Stimulated activated CD4-positive, alpha-beta T cell treated with anti-CD3 and anti-CD28 coated beads, Interleukin-2, amount 100 ng/mL, for 4 hours (primary cell): ENCODE results near the gene FFAR1.

ENCODE experiments used
- DNase-seq: peaks from one replicate; pipeline ENCODE4 v3.0.0-alpha.2; 2020; ENCODE audit warnings: low read depth

FFAR1 gene

DNA sequence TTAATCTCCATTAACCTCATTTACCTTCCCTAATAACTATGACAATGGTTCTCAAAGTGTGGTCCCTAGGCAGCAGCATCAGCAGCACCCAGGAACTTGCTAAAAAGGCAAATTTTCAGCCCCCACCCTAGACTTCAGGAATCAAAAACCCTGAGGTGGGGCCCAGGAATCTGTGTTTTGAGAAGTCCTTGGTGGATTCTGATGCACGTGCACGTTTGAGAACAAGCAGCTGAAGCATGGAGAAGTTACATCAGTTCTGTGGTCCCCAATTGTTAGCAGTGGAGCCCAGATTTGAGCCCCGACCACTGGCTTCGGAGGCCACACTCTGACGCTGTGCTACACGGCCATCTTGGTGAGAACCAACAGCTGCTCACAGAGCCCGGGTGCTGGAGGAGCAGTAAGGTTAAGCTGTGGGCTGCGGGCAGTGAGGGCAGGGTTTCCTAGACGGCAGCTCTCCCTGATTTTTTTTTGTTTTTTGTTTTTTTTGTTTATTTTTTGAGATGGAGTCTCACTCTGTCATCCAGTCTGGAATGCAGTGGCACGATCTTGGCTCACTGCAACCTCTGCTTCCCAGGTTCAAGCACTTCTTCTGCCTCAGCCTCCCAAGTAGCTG is 32.7 kb upstream of the FFAR1 start:
- no peak for DNase-seq

GRCh38 chr19:35315883-35316282 is 31.8 kb upstream of the FFAR1 start:
- no peak for DNase-seq

DNA sequence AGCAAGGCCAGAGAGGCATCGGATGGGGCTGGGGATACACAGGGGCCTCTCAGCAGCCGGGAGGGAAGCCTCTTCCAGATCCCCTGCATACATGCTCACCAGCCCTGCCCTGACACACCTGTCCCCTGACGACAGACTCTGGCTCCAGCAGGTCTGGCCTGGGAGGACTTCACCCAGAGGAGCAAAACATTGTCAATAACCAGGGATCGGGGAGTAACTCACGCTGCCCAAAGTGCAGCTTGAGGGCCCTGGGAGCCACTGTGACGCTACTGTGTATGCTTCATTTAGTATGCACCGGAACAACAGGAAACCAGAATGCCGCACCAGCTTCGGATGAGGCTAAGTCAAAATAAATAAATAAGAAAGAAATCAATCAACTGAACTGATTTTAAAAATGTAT is 31.1 kb upstream of the FFAR1 start:
- DNase-seq = no peak

GRCh38 chr19:35317464-35318043 is 30.1 kb upstream of the FFAR1 start:
- DNase-seq = no peak

- DNase-seq = no peak
These were observed 28.8 kb upstream of the FFAR1 start for GRCh38 chr19:35318679-35319448.

DNA sequence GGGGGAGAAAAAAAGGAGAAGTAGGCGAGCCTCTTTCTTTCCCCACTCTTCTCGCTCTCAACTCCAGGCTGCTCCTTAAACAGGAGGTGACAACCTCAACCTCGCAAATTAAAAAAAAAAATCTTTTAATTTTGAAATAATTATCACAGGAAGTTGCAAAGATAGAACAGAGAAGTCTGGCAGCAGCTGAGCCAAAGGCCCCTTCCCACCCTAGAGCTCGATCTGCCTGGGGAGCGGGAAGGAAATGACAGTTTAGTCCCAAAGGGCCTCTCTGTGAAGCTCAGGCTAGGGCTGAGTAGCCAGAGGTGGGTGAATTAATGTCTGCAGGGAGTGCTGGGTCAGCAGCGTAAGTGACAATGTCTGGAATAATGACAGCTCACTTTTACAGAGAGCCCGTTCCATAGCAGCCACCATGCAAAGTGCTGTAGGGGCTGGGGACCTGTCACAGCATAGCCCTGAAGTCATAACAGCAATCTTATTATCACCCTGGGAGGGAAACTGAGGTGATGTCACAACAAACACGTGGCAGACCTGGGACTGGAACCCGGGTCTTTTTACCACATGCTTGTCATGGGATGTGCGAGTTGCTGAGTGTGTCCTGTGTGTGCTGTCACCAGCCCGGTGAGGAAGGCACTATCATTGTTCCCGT is 27.5 kb upstream of the FFAR1 start:
- DNase-seq = no peak

DNA sequence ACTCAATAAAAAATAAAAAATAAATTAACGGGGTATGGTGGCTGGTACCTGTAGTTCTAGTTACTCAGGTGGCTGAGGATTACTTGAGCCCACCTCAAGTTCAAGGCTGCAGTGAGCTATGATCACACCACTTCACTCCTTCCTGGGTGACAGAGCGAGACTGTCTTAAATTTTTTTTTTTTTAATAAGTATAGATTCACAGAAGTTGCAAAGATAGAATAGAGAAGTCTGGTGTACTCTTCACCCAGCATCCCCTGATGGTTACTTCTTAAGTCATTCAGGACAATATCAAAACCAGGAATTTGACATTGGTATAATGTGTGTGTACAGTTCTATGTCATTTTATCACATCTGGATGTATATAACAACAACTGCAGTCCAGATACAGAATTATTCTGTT is 26.4 kb upstream of the FFAR1 start:
- no peak for DNase-seq

DNA sequence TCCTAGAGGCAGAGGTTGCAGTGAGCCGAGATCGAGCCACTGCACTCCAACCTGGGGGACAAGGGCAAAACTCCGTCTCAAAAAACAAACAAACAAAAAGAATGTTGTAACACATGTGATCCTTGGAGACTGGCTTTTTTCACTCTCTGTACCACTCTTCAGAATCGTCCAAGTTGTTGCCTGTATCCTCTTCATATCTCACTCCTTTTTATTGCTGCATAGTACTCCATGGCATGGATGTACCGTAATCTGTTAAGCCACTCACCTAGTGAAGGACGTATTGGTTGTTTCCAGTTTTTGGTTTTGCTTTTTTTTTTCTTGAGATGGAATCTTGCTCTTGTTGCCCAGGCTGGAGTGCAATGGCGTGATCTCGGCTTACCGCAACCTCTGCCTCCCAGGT is 25.7 kb upstream of the FFAR1 start:
- no peak for DNase-seq

GRCh38 chr19:35327642-35328041 is 20.1 kb upstream of the FFAR1 start:
- DNase-seq = no peak

GRCh38 chr19:35328851-35329285 is 18.8 kb upstream of the FFAR1 start, which contains the start of gene CD22:
Gene CD22 (plus strand): TSS chr19:35329187. CDS start chr19:35332041, 2,854 bp downstream.
- no peak for DNase-seq

DNA sequence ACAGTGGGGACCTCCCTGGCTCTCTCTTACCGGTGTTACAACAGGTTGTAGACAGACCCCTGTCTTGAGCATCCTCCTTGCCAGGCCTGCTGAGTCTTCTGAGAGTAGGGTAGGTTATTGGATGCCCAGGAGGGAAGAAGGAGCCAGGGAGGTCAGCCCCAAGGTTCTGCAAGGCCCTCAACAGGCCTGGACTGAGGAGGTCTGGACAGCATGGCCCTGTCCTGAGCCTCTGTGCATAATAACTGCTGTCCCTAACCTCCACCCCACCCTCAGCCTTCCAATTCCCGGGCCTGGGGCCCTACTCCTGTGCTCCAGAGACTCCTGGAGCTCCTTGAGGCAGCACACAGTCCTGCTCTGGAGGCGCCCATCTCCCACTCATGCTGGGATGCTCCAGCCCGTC is 18.4 kb upstream of the FFAR1 start:
- no peak for DNase-seq

- no peak for DNase-seq
These were observed 17.2 kb upstream of the FFAR1 start for GRCh38 chr19:35330475-35330874.

- no peak for DNase-seq
These were observed 16.0 kb upstream of the FFAR1 start for GRCh38 chr19:35331551-35332214.

DNA sequence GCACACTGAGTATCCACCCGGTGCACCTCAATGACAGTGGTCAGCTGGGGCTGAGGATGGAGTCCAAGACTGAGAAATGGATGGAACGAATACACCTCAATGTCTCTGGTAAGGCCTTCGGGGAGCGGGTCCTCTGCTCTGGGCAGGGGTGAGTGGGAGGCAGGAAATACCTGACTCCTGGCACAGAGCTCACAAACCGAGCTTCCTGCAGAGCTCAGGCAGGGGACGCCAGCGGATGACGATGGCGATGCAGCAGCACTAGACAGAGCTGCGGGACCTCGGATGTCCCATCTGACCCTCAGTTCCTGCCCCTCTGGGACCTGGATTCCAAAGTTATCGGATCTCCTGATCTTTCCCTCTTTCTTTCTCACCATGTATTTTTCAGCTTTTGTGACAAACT is 14.9 kb upstream of the FFAR1 start:
- DNase-seq = no peak

- DNase-seq = no peak
These were observed 13.5 kb upstream of the FFAR1 start for GRCh38 chr19:35334144-35334753.

DNA sequence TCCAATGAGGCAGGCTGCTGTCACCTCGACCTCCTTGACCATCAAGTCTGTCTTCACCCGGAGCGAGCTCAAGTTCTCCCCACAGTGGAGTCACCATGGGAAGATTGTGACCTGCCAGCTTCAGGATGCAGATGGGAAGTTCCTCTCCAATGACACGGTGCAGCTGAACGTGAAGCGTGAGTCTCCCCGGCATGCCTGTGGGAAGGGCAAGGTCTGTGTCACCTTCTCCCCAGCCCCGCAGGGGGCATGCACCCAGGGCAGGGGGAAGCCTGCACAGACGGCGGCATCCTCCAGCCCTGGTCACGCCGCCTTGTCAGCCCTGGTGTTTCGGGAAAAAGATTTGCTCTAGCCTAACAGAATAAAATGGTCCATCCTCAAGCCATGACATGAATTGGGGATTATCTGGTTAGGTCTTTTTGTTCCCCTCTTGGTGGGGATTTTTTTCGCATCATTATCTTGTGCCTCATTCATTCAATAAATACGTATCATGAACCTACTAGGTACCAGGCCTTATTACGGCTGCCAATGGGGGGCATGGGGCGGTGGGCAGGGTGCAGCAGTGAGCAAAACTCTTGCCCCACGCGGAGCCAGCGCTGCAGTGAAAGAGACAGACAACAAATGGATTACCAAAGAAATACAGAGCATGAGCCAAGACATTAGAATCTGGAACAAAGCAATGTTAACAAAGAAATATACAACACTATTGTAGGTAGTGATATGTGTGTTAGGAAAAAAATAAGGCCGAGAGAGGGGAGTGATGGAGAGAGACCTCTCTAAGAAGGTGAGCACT is 11.3 kb upstream of the FFAR1 start:
- no peak for DNase-seq

GRCh38 chr19:35337097-35337983 is 10.4 kb upstream of the FFAR1 start:
- DNase-seq = no peak

DNA sequence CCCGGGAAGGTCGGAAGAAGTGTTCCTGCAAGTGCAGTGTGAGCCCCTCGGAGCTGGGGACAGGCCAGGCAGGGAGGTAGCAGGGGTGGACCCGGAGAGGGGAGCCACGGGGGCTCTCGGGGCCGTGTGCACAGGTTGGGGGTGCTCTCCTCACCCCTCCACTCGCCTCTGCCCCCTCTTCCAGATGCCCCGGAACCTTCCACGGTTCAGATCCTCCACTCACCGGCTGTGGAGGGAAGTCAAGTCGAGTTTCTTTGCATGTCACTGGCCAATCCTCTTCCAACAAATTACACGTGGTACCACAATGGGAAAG is 9.8 kb upstream of the FFAR1 start:
- no peak for DNase-seq

- DNase-seq = no peak
These were observed 7.3 kb upstream of the FFAR1 start for GRCh38 chr19:35340431-35340830.

- DNase-seq = no peak
These were observed 6.7 kb upstream of the FFAR1 start for GRCh38 chr19:35341006-35341405.
